SU-DHL-6 (cell line): ENCODE measurements around the gene SPRTN.

Experiments
- H2AFZ ChIP-seq: fragments of 200-600 bp; sonication (generic); 2 replicates; pipeline ENCODE4 v1.6.1; 2014; ENCODE audit warnings: low read depth, mild to moderate bottlenecking, moderate library complexity, mixed read lengths, antibody characterized with exemption, low read length; ENCODE audit not compliant: severe bottlenecking
- H3F3A ChIP-seq: fragments of 200-600 bp; shearing (Covaris generic); 2 replicates; pipeline ENCODE4 v1.6.0; 2016; ENCODE audit warnings: antibody characterized with exemption, mild to moderate bottlenecking; ENCODE audit not compliant: insufficient read depth
- H3K27ac ChIP-seq: fragments of 200-600 bp; sonication (generic); 2 replicates; pipeline ENCODE4 v1.5.1; 2016; ENCODE audit warnings: low read depth, mild to moderate bottlenecking, low read length, moderate library complexity, mixed read lengths
- H3K27me3 ChIP-seq: fragments of 200-600 bp; sonication (generic), shearing (Covaris generic); 2 replicates; pipeline ENCODE4 v1.6.0; 2014; ENCODE audit warnings: mild to moderate bottlenecking, low read length
- H3K36me3 ChIP-seq: fragments of 200-600 bp; sonication (generic); 2 replicates; pipeline ENCODE4 v1.6.1; 2014; ENCODE audit warnings: mild to moderate bottlenecking, low read length, mixed read lengths
- H3K4me2 ChIP-seq: fragments of 300-600, 200-600 bp; shearing (Covaris generic), sonication (generic); 2 replicates; pipeline ENCODE4 v1.6.0; 2014; ENCODE audit warnings: low read length, low read depth, mild to moderate bottlenecking; ENCODE audit not compliant: poor library complexity, severe bottlenecking
- H3K4me3 ChIP-seq: fragments of 200-600 bp; sonication (generic); 2 replicates; pipeline ENCODE4 v1.5.1; 2014; ENCODE audit warnings: antibody characterized with exemption, low read length, mild to moderate bottlenecking, mixed read lengths; ENCODE audit not compliant: insufficient read depth, poor library complexity, severe bottlenecking
- H3K79me2 ChIP-seq: fragments of 200-600 bp; sonication (generic); 2 replicates; pipeline ENCODE4 v1.6.1; 2014; ENCODE audit warnings: mild to moderate bottlenecking, low read length, moderate library complexity; ENCODE audit not compliant: insufficient read depth
- H3K9ac ChIP-seq: fragments of 200-600 bp; sonication (generic); 2 replicates; pipeline ENCODE4 v1.7.0; 2014; ENCODE audit warnings: mild to moderate bottlenecking, low read length
- H3K9me2 ChIP-seq: fragments of 200-600 bp; sonication (generic); replicated peaks from 2 replicates; pipeline ENCODE4 v1.6.1; 2014; ENCODE audit warnings: low read length; ENCODE audit not compliant: insufficient read depth
- H3K9me3 ChIP-seq: fragments of 200-600 bp; sonication (generic); 2 replicates; pipeline ENCODE4 v1.6.1; 2014; ENCODE audit warnings: low read length, mixed read lengths; ENCODE audit not compliant: insufficient read depth
- H4K20me1 ChIP-seq: fragments of 200-600 bp; sonication (generic); 2 replicates; pipeline ENCODE4 v1.6.1; 2014; ENCODE audit warnings: low read depth, mild to moderate bottlenecking, antibody characterized with exemption, low read length, moderate library complexity, mixed read lengths
- CTCF ChIP-seq: fragments of 200-600 bp; sonication (generic); IDR thresholded peaks from one replicate; pipeline ENCODE4 v1.5.1; 2017; ENCODE audit warnings: antibody characterized with exemption, mild to moderate bottlenecking, low read length, moderate library complexity; ENCODE audit not compliant: insufficient read depth, poor library complexity, severe bottlenecking
- EZH2phosphoT487 ChIP-seq: fragments of 200-600 bp; sonication (generic), shearing (Covaris generic); conservative IDR thresholded peaks from 2 replicates; pipeline ENCODE4 v1.6.1; 2018; ENCODE audit warnings: mild to moderate bottlenecking, antibody characterized with exemption, low read length, moderate library complexity, mixed read lengths

Gene SPRTN

GRCh38 chr1:231353086-231353485 is 15.0 kb downstream of the SPRTN start:
- Histone ChIP-seq H3K79me2 (no peaks in the 10 kb centered on the region), H3K36me3 (peaks cover 31% of the 10 kb centered on the region), H3K9me2 (no peaks in the 10 kb centered on the region), H2AFZ (no peak overlapping the region), H3K4me3 (no peak overlapping the region), H3K27ac (no peak overlapping the region), H3F3A (peaks cover 4% of the 10 kb centered on the region; the same call in 1 of the 2 replicates), H3K9me3 (no peaks in the 10 kb centered on the region), H3K4me2 (no peak overlapping the region), H4K20me1 (no peaks in the 10 kb centered on the region), H3K27me3 (no peaks in the 10 kb centered on the region), H3K9ac (no peak overlapping the region)
- no peak for TF ChIP-seq EZH2phosphoT487
- no peak for TF ChIP-seq CTCF

GRCh38 chr1:231354330-231355020 is 16.4 kb downstream of the SPRTN start:
- no peak overlapping the region for H3K27ac ChIP-seq
- H3K9me3 ChIP-seq = no peaks in the 10 kb centered on the region
- peaks cover 26% of the 10 kb centered on the region for H3K36me3 ChIP-seq
- H2AFZ ChIP-seq = no peak overlapping the region
- no peak overlapping the region for H3K4me2 ChIP-seq
- no peak overlapping the region for H3K4me3 ChIP-seq
- no peak overlapping the region for H3K9ac ChIP-seq
- H3K79me2 ChIP-seq = no peaks in the 10 kb centered on the region
- H4K20me1 ChIP-seq = no peaks in the 10 kb centered on the region
- no peak for TF ChIP-seq EZH2phosphoT487
- peaks cover 4% of the 10 kb centered on the region; the same call in 1 of the 2 replicates for H3F3A ChIP-seq
- H3K9me2 ChIP-seq = no peaks in the 10 kb centered on the region
- H3K27me3 ChIP-seq = no peaks in the 10 kb centered on the region

GRCh38 chr1:231355171-231355570 is 17.1 kb downstream of the SPRTN start:
- H3K79me2 ChIP-seq = no peaks in the 10 kb centered on the region
- no peak overlapping the region for H3K27ac ChIP-seq
- no peak overlapping the region for H3K4me2 ChIP-seq
- H2AFZ ChIP-seq = no peak overlapping the region
- peaks cover 4% of the 10 kb centered on the region; the same call in 1 of the 2 replicates for H3F3A ChIP-seq
- no peak overlapping the region for H3K4me3 ChIP-seq
- H3K36me3 ChIP-seq = peaks cover 25% of the 10 kb centered on the region
- TF ChIP-seq EZH2phosphoT487 (no peak), CTCF (no peak)
- no peaks in the 10 kb centered on the region for H3K27me3 ChIP-seq
- H3K9me3 ChIP-seq = no peaks in the 10 kb centered on the region
- no peak overlapping the region for H3K9ac ChIP-seq
- no peaks in the 10 kb centered on the region for H4K20me1 ChIP-seq
- H3K9me2 ChIP-seq = no peaks in the 10 kb centered on the region

GRCh38 chr1:231357187-231357772 is 19.2 kb downstream of the SPRTN start:
- H3K36me3 ChIP-seq = peaks cover 9% of the 10 kb centered on the region
- peak overlapping the region; percentile 19 for H3K4me2 ChIP-seq
- no peak overlapping the region for H3K9ac ChIP-seq
- H3K9me2 ChIP-seq = no peaks in the 10 kb centered on the region
- peaks cover 4% of the 10 kb centered on the region; the same call in 1 of the 2 replicates for H3F3A ChIP-seq
- TF ChIP-seq EZH2phosphoT487 = no peak
- TF ChIP-seq CTCF = no peak
- H2AFZ ChIP-seq = no peak overlapping the region
- H3K4me3 ChIP-seq = no peak overlapping the region
- H3K79me2 ChIP-seq = no peaks in the 10 kb centered on the region
- H3K27ac ChIP-seq = no peak overlapping the region
- H3K27me3 ChIP-seq = no peaks in the 10 kb centered on the region
- H4K20me1 ChIP-seq = no peaks in the 10 kb centered on the region
- no peaks in the 10 kb centered on the region for H3K9me3 ChIP-seq
